Panc1 (cell line): ENCODE results near the gene KIAA1191. TPM values are rescaled to one million over a fixed set of nuclear protein-coding genes. Genes with fewer than 3 reads are reported as not detected.

ENCODE experiments used
- ATAC-seq: fragments of 200-7000 bp; cut with Tn5 transposase; 2 replicates; pipeline ENCODE4 v1.9.1; 2020; ENCODE audit warnings: mild to moderate bottlenecking, moderate library complexity
- BruUV-seq: library from RNA; stranded (reverse); fragments of 400-500 nt; replicated peaks from 2 replicates; lab custom pipeline; 2021; lab: Mats Ljungman, UMichigan
- CTCF ChIA-PET: fragments of 300-600 bp; sonication (Branson Sonifier 250); formaldehyde crosslinking; loops from one replicate; lab custom pipeline; 2022; ENCODE audit warnings: antibody characterized with exemption; lab: Charles Lee
- POLR2A ChIA-PET: fragments of 300-600 bp; sonication (Branson Sonifier 250); formaldehyde crosslinking; loops from one replicate; lab custom pipeline; 2022; ENCODE audit warnings: antibody characterized with exemption; lab: Charles Lee
- DNase-seq: peaks from one replicate; pipeline ENCODE4 v3.0.0-alpha.2; 2010; ENCODE audit warnings: low read depth, low spot score
- H3K27ac ChIP-seq: 2 replicates; pipeline ENCODE4 v1.5.1; 2011; ENCODE audit warnings: mild to moderate bottlenecking, low read length, inconsistent platforms
- H3K27me3 ChIP-seq: fragments of 200-500 bp; sonication (Bioruptor generic); 2 replicates; pipeline ENCODE4 v1.6.0; 2014; ENCODE audit warnings: low read length, inconsistent platforms; ENCODE audit not compliant: control insufficient read depth, insufficient read depth
- H3K36me3 ChIP-seq: fragments of 200-500 bp; sonication (Bioruptor generic); 2 replicates; pipeline ENCODE4 v1.5.1; 2014; ENCODE audit warnings: inconsistent platforms, mild to moderate bottlenecking, low read length, moderate library complexity; ENCODE audit not compliant: control insufficient read depth, insufficient read depth
- H3K4me1 ChIP-seq: 2 replicates; pipeline ENCODE4 v1.5.1; 2011; ENCODE audit warnings: inconsistent platforms, mild to moderate bottlenecking, low read length, moderate library complexity; ENCODE audit not compliant: control insufficient read depth, insufficient read depth
- H3K4me3 ChIP-seq, 2 experiments: 2 replicates each; pipeline ENCODE4 v1.5.1; 2011 to 2012; ENCODE audit warnings: low read depth in 2 of 2, low read length in 2 of 2, mild to moderate bottlenecking in 2 of 2, inconsistent platforms in 1 of 2, moderate library complexity in 1 of 2
- H3K9me3 ChIP-seq: fragments of 200-500 bp; sonication (Bioruptor generic); 2 replicates; pipeline ENCODE4 v1.5.1; 2014; ENCODE audit warnings: low read depth, mild to moderate bottlenecking, inconsistent platforms, low read length, moderate library complexity; ENCODE audit not compliant: control insufficient read depth, insufficient read depth
- POLR2AphosphoS5 ChIP-seq: IDR thresholded peaks from 2 replicates; pipeline ENCODE4 v1.6.1; 2012; ENCODE audit warnings: mild to moderate bottlenecking, low read depth, low read length, moderate library complexity
- SIN3A ChIP-seq: IDR thresholded peaks from 2 replicates; pipeline ENCODE4 v1.6.1; 2012; ENCODE audit warnings: low read depth, mild to moderate bottlenecking, low read length, moderate library complexity, borderline replicate concordance; ENCODE audit not compliant: insufficient read depth
- TCF7L2 ChIP-seq: IDR thresholded peaks from 2 replicates; pipeline ENCODE4 v1.6.1; 2011; ENCODE audit warnings: mild to moderate bottlenecking, low read depth, low read length, inconsistent platforms
- in situ Hi-C: cut with HindIII; loops from 2 replicates; pipeline ENCODE4 v1.10.0; 2016; ENCODE audit warnings: low sequenced_read_pairs, low pct_unique_long_range_greater_than_20kb
- intact Hi-C: fragments of 100-400 bp; cut with micrococcal nuclease; formaldehyde crosslinking; loops from one replicate; pipeline ENCODE4 v1.10.0; 2022; ENCODE audit not compliant: unreplicated experiment
- total RNA-seq: library from RNA; stranded (reverse); gene quantifications from one replicate; pipeline ENCODE4 v1.2.1, GENCODE V29; 2021; ENCODE audit not compliant: unreplicated experiment
- TF ChIP-seq, protein P1 (sequence below): fragments of 450-650 bp; IDR thresholded peaks from 2 replicates; pipeline ENCODE4 v1.5.1; 2017; ENCODE audit warnings: mild to moderate bottlenecking
- TF ChIP-seq, protein P2 (sequence below), 2 experiments: IDR thresholded peaks; 2 replicates each; pipeline ENCODE4 v1.6.1; 2011 to 2012; ENCODE audit warnings: low read depth in 2 of 2, control low read depth in 1 of 2, low read length in 1 of 2, mild to moderate bottlenecking in 1 of 2, moderate library complexity in 1 of 2; ENCODE audit not compliant: insufficient read depth in 1 of 2

KIAA1191 gene
- total RNA-seq, 1 experiment from 2014 or later, result 92.3 TPM

DNA sequence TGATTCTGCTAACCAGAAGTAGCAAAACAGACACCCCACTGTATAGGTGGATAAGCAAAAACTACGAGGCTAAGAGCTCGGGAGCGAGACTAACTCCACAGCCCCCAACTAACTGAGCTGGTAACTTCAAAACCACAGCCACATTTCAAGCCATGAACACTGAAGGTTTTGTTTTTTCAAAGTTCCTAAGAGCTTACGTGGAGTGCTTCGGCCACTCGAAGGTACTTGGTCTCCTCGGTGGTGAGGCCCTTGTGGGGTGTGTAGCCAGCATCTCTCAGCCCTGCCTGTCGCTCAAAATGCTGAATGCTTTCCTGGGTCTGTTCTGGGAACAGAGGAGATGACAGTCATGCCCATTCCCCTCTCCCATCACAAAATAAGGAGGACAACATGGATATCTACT lies 11.1 kb downstream of the KIAA1191 start:
- TF ChIP-seq SIN3A (no peak), POLR2AphosphoS5 (no peak), TCF7L2 (no peak)
- TF ChIP-seq, protein P1, sequence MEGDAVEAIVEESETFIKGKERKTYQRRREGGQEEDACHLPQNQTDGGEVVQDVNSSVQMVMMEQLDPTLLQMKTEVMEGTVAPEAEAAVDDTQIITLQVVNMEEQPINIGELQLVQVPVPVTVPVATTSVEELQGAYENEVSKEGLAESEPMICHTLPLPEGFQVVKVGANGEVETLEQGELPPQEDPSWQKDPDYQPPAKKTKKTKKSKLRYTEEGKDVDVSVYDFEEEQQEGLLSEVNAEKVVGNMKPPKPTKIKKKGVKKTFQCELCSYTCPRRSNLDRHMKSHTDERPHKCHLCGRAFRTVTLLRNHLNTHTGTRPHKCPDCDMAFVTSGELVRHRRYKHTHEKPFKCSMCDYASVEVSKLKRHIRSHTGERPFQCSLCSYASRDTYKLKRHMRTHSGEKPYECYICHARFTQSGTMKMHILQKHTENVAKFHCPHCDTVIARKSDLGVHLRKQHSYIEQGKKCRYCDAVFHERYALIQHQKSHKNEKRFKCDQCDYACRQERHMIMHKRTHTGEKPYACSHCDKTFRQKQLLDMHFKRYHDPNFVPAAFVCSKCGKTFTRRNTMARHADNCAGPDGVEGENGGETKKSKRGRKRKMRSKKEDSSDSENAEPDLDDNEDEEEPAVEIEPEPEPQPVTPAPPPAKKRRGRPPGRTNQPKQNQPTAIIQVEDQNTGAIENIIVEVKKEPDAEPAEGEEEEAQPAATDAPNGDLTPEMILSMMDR, result no peak
- TF ChIP-seq, protein P2, sequence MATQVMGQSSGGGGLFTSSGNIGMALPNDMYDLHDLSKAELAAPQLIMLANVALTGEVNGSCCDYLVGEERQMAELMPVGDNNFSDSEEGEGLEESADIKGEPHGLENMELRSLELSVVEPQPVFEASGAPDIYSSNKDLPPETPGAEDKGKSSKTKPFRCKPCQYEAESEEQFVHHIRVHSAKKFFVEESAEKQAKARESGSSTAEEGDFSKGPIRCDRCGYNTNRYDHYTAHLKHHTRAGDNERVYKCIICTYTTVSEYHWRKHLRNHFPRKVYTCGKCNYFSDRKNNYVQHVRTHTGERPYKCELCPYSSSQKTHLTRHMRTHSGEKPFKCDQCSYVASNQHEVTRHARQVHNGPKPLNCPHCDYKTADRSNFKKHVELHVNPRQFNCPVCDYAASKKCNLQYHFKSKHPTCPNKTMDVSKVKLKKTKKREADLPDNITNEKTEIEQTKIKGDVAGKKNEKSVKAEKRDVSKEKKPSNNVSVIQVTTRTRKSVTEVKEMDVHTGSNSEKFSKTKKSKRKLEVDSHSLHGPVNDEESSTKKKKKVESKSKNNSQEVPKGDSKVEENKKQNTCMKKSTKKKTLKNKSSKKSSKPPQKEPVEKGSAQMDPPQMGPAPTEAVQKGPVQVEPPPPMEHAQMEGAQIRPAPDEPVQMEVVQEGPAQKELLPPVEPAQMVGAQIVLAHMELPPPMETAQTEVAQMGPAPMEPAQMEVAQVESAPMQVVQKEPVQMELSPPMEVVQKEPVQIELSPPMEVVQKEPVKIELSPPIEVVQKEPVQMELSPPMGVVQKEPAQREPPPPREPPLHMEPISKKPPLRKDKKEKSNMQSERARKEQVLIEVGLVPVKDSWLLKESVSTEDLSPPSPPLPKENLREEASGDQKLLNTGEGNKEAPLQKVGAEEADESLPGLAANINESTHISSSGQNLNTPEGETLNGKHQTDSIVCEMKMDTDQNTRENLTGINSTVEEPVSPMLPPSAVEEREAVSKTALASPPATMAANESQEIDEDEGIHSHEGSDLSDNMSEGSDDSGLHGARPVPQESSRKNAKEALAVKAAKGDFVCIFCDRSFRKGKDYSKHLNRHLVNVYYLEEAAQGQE (IDR thresholded peaks at IDR 0.05; ENCODE audit: insufficient read depth in 1 of 2, low read depth in 2 of 2, low read length in 1 of 2), result no peak
- ATAC-seq, result no peak
- in situ Hi-C loops, result no loop called here
- DNase-seq, result no peak
- intact Hi-C loops, result no loop called here
- no peaks in the 10 kb centered on the region for H3K9me3 ChIP-seq
- no peak overlapping the region for H3K4me3 ChIP-seq
- BruUV-seq, result no TSS peak
- no peak overlapping the region for H3K27ac ChIP-seq
- ChIA-PET CTCF (no interaction called here), POLR2A (no interaction called here)
- no peaks in the 10 kb centered on the region for H3K4me1 ChIP-seq
- peaks cover 25% of the 10 kb centered on the region for H3K36me3 ChIP-seq
- H3K27me3 ChIP-seq, result no peaks in the 10 kb centered on the region

DNA sequence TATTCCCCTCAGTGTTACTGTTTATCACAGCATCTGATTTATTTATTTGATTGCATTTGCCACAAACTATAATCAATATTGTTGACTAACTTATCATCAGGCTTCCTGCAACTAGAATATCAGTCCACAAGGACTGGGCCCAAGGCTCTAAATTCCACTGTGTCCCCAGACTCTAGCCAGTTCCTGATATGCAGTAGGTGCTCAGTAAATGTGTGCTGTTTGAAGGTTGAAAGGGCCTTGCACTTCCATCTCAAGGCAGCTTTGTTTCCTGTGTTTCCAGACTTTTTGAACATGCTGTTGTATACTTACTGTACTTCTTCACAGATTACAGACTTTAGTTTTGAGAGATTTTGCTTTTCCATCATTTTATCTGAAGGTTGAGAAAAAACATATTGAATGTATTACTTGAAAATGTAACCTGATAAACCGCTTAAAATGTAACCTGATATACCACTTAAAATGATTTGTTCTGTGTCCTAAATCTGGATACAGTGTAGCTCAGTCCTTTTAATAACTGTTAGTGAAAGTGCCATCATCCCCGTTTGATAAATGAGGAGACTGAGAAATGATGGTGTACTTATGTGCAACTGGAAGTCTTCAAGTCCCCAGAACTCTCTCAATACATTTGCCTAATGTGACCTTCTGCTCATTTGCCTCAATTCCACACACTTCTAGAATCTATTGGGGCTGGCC lies 18.7 kb downstream of the KIAA1191 start:
- BruUV-seq, result no TSS peak
- ATAC-seq, result no peak

More for the DNA sequence above, 18.7 kb downstream of the KIAA1191 start:
- H3K4me1 ChIP-seq, result no peaks in the 10 kb centered on the region
- CTCF ChIA-PET, result interaction anchor here (0.6 kb wide), 1 partner anchor 49 kb away, joined by 4 read pairs; no protein-coding TSS in a partner anchor
- no peak for DNase-seq
- in situ Hi-C loops, result no loop called here
- POLR2A ChIA-PET, result no interaction called here
- H3K27me3 ChIP-seq, result no peaks in the 10 kb centered on the region
- no peak for TF ChIP-seq TCF7L2
- TF ChIP-seq POLR2AphosphoS5, result no peak
- TF ChIP-seq, protein P2 (IDR thresholded peaks at IDR 0.05; ENCODE audit: insufficient read depth in 1 of 2, low read depth in 2 of 2, low read length in 1 of 2), result no peak
- no peak for TF ChIP-seq SIN3A
- TF ChIP-seq, protein P1, result no peak
- no peaks in the 10 kb centered on the region for H3K9me3 ChIP-seq
- peaks cover 12% of the 10 kb centered on the region for H3K36me3 ChIP-seq
- H3K27ac ChIP-seq, result no peak overlapping the region
- H3K4me3 ChIP-seq, result no peak overlapping the region
- intact Hi-C loops, result no loop called here
